ENCODE data around the gene MT1E.

The MT1E gene

GRCh38 chr16:56640076-56640475 is 14.5 kb downstream of the MT1E start:
- Mint-ChIP-seq H3K9me3 (no peaks in the 10 kb centered on the region), H3K27ac (no peak overlapping the region), H3K4me3 (no peak overlapping the region), H3K27me3 (peaks cover 61% of the 10 kb centered on the region), H3K36me3 (ENCODE audit: low read depth) (no peaks in the 10 kb centered on the region), H3K4me1 (ENCODE audit: low read depth) (peaks cover 39% of the 10 kb centered on the region)
- no peak for DNase-seq

GRCh38 chr16:56641166-56641565 is 15.6 kb downstream of the MT1E start:
- Mint-ChIP-seq H3K4me1 (ENCODE audit: low read depth) (peaks cover 32% of the 10 kb centered on the region), H3K9me3 (no peaks in the 10 kb centered on the region), H3K36me3 (ENCODE audit: low read depth) (no peaks in the 10 kb centered on the region), H3K27me3 (peaks cover 51% of the 10 kb centered on the region), H3K4me3 (no peak overlapping the region), H3K27ac (no peak overlapping the region)
- DNase-seq, result no peak

- Mint-ChIP-seq H3K9me3 (no peaks in the 10 kb centered on the region), H3K4me3 (peak overlapping the region; percentile 63), H3K27ac (peak overlapping the region; percentile 51), H3K36me3 (ENCODE audit: low read depth) (no peaks in the 10 kb centered on the region), H3K27me3 (peaks cover 36% of the 10 kb centered on the region), H3K4me1 (ENCODE audit: low read depth) (peaks cover 25% of the 10 kb centered on the region)
- peak; percentile 85 for DNase-seq
Observed at GRCh38 chr16:56643080-56643778, 17.6 kb downstream of the MT1E start.

GRCh38 chr16:56643833-56644232 is 18.3 kb downstream of the MT1E start:
- no peak for DNase-seq
- Mint-ChIP-seq H3K36me3 (ENCODE audit: low read depth) (no peaks in the 10 kb centered on the region), H3K9me3 (no peaks in the 10 kb centered on the region), H3K27ac (no peak overlapping the region), H3K4me3 (peak overlapping the region; percentile 63), H3K4me1 (ENCODE audit: low read depth) (peaks cover 22% of the 10 kb centered on the region), H3K27me3 (peaks cover 34% of the 10 kb centered on the region)

GRCh38 chr16:56645311-56645710 is 19.7 kb downstream of the MT1E start:
- no peak for DNase-seq
- peaks cover 22% of the 10 kb centered on the region for H3K4me1 Mint-ChIP-seq (ENCODE audit: low read depth)
- peaks cover 26% of the 10 kb centered on the region for H3K27me3 Mint-ChIP-seq
- no peaks in the 10 kb centered on the region for H3K9me3 Mint-ChIP-seq
- H3K36me3 Mint-ChIP-seq (ENCODE audit: low read depth), result no peaks in the 10 kb centered on the region
- H3K27ac Mint-ChIP-seq, result no peak overlapping the region
- no peak overlapping the region for H3K4me3 Mint-ChIP-seq

- no peaks in the 10 kb centered on the region for H3K36me3 Mint-ChIP-seq (ENCODE audit: low read depth)
- peaks cover 24% of the 10 kb centered on the region for H3K27me3 Mint-ChIP-seq
- H3K9me3 Mint-ChIP-seq, result no peaks in the 10 kb centered on the region
- no peak overlapping the region for H3K27ac Mint-ChIP-seq
- H3K4me1 Mint-ChIP-seq (ENCODE audit: low read depth), result peaks cover 22% of the 10 kb centered on the region
- no peak overlapping the region for H3K4me3 Mint-ChIP-seq
- DNase-seq, result no peak
Observed at GRCh38 chr16:56645838-56646237, 20.3 kb downstream of the MT1E start.

- no peak overlapping the region for H3K27ac Mint-ChIP-seq
- H3K27me3 Mint-ChIP-seq, result peaks cover 35% of the 10 kb centered on the region
Observed at GRCh38 chr16:56647641-56648431, 22.3 kb downstream of the MT1E start.

GRCh38 chr16:56649271-56649670 is 23.7 kb downstream of the MT1E start:
- H3K4me1 Mint-ChIP-seq (ENCODE audit: low read depth), result peaks cover 1% of the 10 kb centered on the region
- H3K27ac Mint-ChIP-seq, result no peak overlapping the region
- H3K36me3 Mint-ChIP-seq (ENCODE audit: low read depth), result no peaks in the 10 kb centered on the region
- no peak for DNase-seq
- peaks cover 37% of the 10 kb centered on the region for H3K27me3 Mint-ChIP-seq
- H3K9me3 Mint-ChIP-seq, result no peaks in the 10 kb centered on the region
- H3K4me3 Mint-ChIP-seq, result no peak overlapping the region

More at GRCh38 chr16:56647641-56648431, 22.3 kb downstream of the MT1E start:
- DNase-seq, result no peak
- Mint-ChIP-seq H3K9me3 (no peaks in the 10 kb centered on the region), H3K36me3 (ENCODE audit: low read depth) (no peaks in the 10 kb centered on the region), H3K4me3 (no peak overlapping the region), H3K4me1 (ENCODE audit: low read depth) (peaks cover 15% of the 10 kb centered on the region)

GRCh38 chr16:56649820-56650219 is 24.2 kb downstream of the MT1E start:
- no peaks in the 10 kb centered on the region for H3K36me3 Mint-ChIP-seq (ENCODE audit: low read depth)

GRCh38 chr16:56651586-56651985 is 26.0 kb downstream of the MT1E start, which contains the start of gene MT1B:
Gene MT1B (plus strand): TSS chr16:56651886. CDS start chr16:56651954, 68 bp downstream.
- Mint-ChIP-seq H3K36me3 (ENCODE audit: low read depth) (no peaks in the 10 kb centered on the region), H3K27me3 (peaks cover 37% of the 10 kb centered on the region), H3K4me1 (ENCODE audit: low read depth) (no peaks in the 10 kb centered on the region), H3K4me3 (no peak within 1 kb of the TSS), H3K9me3 (no peaks in the 10 kb centered on the region), H3K27ac (no peak within 1 kb of the TSS)
- no peak for DNase-seq

More at GRCh38 chr16:56649820-56650219, 24.2 kb downstream of the MT1E start:
- no peak overlapping the region for H3K27ac Mint-ChIP-seq
- H3K9me3 Mint-ChIP-seq, result no peaks in the 10 kb centered on the region
- DNase-seq, result no peak
- H3K27me3 Mint-ChIP-seq, result peaks cover 37% of the 10 kb centered on the region
- H3K4me1 Mint-ChIP-seq (ENCODE audit: low read depth), result no peaks in the 10 kb centered on the region
- no peak overlapping the region for H3K4me3 Mint-ChIP-seq

- peaks cover 33% of the 10 kb centered on the region for H3K27me3 Mint-ChIP-seq
- H3K4me3 Mint-ChIP-seq, result no peak overlapping the region
- H3K9me3 Mint-ChIP-seq, result no peaks in the 10 kb centered on the region
- DNase-seq, result no peak
- no peaks in the 10 kb centered on the region for H3K36me3 Mint-ChIP-seq (ENCODE audit: low read depth)
- H3K27ac Mint-ChIP-seq, result no peak overlapping the region
- H3K4me1 Mint-ChIP-seq (ENCODE audit: low read depth), result peaks cover 6% of the 10 kb centered on the region
Observed at GRCh38 chr16:56652600-56652999, 27.0 kb downstream of the MT1E start.

GRCh38 chr16:56653218-56653617 is 27.6 kb downstream of the MT1E start:
- Mint-ChIP-seq H3K4me3 (no peak overlapping the region), H3K27ac (no peak overlapping the region), H3K4me1 (ENCODE audit: low read depth) (peaks cover 10% of the 10 kb centered on the region), H3K9me3 (no peaks in the 10 kb centered on the region), H3K27me3 (peaks cover 33% of the 10 kb centered on the region), H3K36me3 (ENCODE audit: low read depth) (peaks cover 2% of the 10 kb centered on the region)
- DNase-seq, result no peak

- Mint-ChIP-seq H3K36me3 (ENCODE audit: low read depth) (peaks cover 2% of the 10 kb centered on the region), H3K27ac (peak within 1 kb of the TSS; percentile 75), H3K4me1 (ENCODE audit: low read depth) (peaks cover 25% of the 10 kb centered on the region), H3K27me3 (peaks cover 3% of the 10 kb centered on the region), H3K4me3 (peak within 1 kb of the TSS; percentile 86), H3K9me3 (no peaks in the 10 kb centered on the region)
- DNase-seq, result peak; percentile 83
Observed at GRCh38 chr16:56657555-56658326, 32.2 kb downstream of the MT1E start, which contains the start of gene MT1F. Gene MT1F (plus strand): TSS chr16:56657959. CDS start chr16:56658059, 100 bp downstream.

- H3K4me1 Mint-ChIP-seq (ENCODE audit: low read depth), result peaks cover 28% of the 10 kb centered on the region
- no peak for DNase-seq
- H3K36me3 Mint-ChIP-seq (ENCODE audit: low read depth), result peaks cover 2% of the 10 kb centered on the region
- no peaks in the 10 kb centered on the region for H3K9me3 Mint-ChIP-seq
- no peaks in the 10 kb centered on the region for H3K27me3 Mint-ChIP-seq
- H3K27ac Mint-ChIP-seq, result no peak overlapping the region
- peak overlapping the region; percentile 86 for H3K4me3 Mint-ChIP-seq
Observed at GRCh38 chr16:56658327-56658875, 32.8 kb downstream of the MT1E start.
